Fibroblast of lung (primary cell): ENCODE results near the gene ACOT8.

Experiments used
- EZH2 ChIP-seq: IDR thresholded peaks from 2 replicates; pipeline ENCODE4 v1.5.1; 2012; ENCODE audit warnings: low read length, control low read depth, mild to moderate bottlenecking; ENCODE audit errors: missing control alignments
- TF ChIP-seq, protein P1 (sequence below), 2 donors: IDR thresholded peaks in 1 of 2; conservative IDR thresholded peaks in 1 of 2; 1 replicate in 1 of 2; 2 replicates in 1 of 2; pipeline ENCODE4 v1.5.1; 2011 to 2012; ENCODE audit warnings: low read length in 2 of 2, control low read depth in 1 of 2, inconsistent platforms in 1 of 2, low read depth in 1 of 2, mild to moderate bottlenecking in 1 of 2

DNA sequence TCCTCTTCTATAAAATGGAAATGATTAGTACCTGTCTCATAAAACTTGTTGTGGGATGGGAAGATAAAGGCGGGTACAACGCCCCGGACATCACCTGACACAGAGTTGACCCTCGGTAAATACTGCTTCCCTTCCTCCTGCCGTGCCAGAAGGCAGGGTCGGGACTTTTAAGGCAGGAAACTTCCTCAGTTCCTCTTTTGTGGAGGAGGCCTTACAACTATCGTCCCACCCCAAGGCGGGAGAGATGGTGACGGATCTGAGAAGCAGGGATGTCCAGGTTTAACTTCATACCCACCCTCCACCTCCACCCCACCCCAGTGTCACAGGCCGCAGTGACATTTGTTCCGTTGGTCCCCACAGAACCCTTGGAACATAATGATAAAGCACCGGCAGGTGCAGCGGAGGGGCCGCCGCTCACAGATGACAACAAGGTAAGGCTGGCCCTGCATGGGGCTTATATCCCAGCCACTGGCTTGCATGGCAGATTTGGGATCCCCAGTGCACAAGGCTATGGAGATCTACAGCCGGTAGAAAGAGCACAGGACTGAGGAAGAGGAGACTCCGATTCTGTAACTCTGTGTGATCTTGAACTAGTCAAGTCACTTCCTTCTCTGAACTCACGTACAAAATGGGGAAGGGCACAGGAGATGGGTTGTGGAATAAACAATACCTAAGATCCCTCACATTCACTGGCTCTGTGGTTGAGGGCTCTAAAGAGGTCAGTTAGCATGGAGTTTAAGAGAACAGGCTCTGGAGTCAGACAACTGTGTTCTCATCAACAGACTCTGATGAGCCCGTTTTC is 64.7 kb downstream of the ACOT8 start:
- TF ChIP-seq EZH2 = no peak
- TF ChIP-seq, protein P1, sequence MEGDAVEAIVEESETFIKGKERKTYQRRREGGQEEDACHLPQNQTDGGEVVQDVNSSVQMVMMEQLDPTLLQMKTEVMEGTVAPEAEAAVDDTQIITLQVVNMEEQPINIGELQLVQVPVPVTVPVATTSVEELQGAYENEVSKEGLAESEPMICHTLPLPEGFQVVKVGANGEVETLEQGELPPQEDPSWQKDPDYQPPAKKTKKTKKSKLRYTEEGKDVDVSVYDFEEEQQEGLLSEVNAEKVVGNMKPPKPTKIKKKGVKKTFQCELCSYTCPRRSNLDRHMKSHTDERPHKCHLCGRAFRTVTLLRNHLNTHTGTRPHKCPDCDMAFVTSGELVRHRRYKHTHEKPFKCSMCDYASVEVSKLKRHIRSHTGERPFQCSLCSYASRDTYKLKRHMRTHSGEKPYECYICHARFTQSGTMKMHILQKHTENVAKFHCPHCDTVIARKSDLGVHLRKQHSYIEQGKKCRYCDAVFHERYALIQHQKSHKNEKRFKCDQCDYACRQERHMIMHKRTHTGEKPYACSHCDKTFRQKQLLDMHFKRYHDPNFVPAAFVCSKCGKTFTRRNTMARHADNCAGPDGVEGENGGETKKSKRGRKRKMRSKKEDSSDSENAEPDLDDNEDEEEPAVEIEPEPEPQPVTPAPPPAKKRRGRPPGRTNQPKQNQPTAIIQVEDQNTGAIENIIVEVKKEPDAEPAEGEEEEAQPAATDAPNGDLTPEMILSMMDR (conservative IDR thresholded peaks at IDR 0.05 in 1 of 2, IDR thresholded peaks at IDR 0.05 in 1 of 2; ENCODE audit: low read depth in 1 of 2, low read length in 2 of 2) = no peak
